Fibroblast of the aortic adventitia (primary cell): Measurements from ENCODE around the gene USP34. TPM values are rescaled to one million over a fixed set of nuclear protein-coding genes. Genes with fewer than 3 reads are reported as not detected.

Experiments
- DNase-seq: peaks from one replicate; pipeline ENCODE4 v3.0.0-alpha.2; 2010; ENCODE audit warnings: low read depth
- H3K4me3 ChIP-seq: 2 replicates; pipeline ENCODE4 v1.5.1; 2011; ENCODE audit warnings: low read depth, mild to moderate bottlenecking, control low read depth, low read length, moderate library complexity
- CTCF ChIP-seq: IDR thresholded peaks from 2 replicates; pipeline ENCODE4 v1.5.1; 2011; ENCODE audit warnings: mild to moderate bottlenecking, low read length, control low read depth, inconsistent platforms; ENCODE audit not compliant: insufficient read depth
- total RNA-seq: library from RNA; depleted of rRNA; stranded (reverse); fragments of >200 nt; gene quantifications from 2 replicates; pipeline ENCODE4 v1.2.3, GENCODE V29; 2012; ENCODE audit warnings: low replicate concordance

USP34 gene
- total RNA-seq, 1 donor, result 130 TPM

GRCh38 chr2:61244694-61245093, 226.2 kb downstream of the USP34 start:
- no peak overlapping the region for H3K4me3 ChIP-seq
- no peak for DNase-seq
- TF ChIP-seq CTCF, result no peak

GRCh38 chr2:61241266-61241665, 229.6 kb downstream of the USP34 start:
- no peak for DNase-seq
- no peak overlapping the region for H3K4me3 ChIP-seq
- no peak for TF ChIP-seq CTCF

- no peak for TF ChIP-seq CTCF
- no peak overlapping the region for H3K4me3 ChIP-seq
- no peak for DNase-seq
These were observed 232.5 kb downstream of the USP34 start for GRCh38 chr2:61238219-61239012.

- no peak overlapping the region for H3K4me3 ChIP-seq
- no peak for TF ChIP-seq CTCF
- DNase-seq, result no peak
These were observed 235.2 kb downstream of the USP34 start for GRCh38 chr2:61235716-61236115.

- no peak for DNase-seq
These were observed 237.3 kb downstream of the USP34 start for GRCh38 chr2:61233581-61233980.

GRCh38 chr2:61229936-61230335, 241.0 kb downstream of the USP34 start:
- TF ChIP-seq CTCF, result no peak
- no peak overlapping the region for H3K4me3 ChIP-seq
- peak; percentile 4 for DNase-seq

More at GRCh38 chr2:61233581-61233980, 237.3 kb downstream of the USP34 start:
- no peak overlapping the region for H3K4me3 ChIP-seq
- no peak for TF ChIP-seq CTCF

GRCh38 chr2:61222567-61222966, 248.3 kb downstream of the USP34 start:
- no peak for DNase-seq
- TF ChIP-seq CTCF, result no peak
- no peak overlapping the region for H3K4me3 ChIP-seq
